Liver (tissue), 9 donors: Measurements from ENCODE around the gene AKNA. TPM values are rescaled to one million over a fixed set of nuclear protein-coding genes. Genes with fewer than 3 reads are reported as not detected.

Experiments
- DNase-seq: peaks from one replicate; pipeline ENCODE4 v3.0.0-alpha.2; 2017; ENCODE audit warnings: low spot score
- H3K27ac ChIP-seq, 2 donors: one replicate each; pipeline ENCODE4 v1.7.0; 2013; ENCODE audit warnings: inconsistent platforms in 2 of 2, low read length in 2 of 2, control low read depth in 1 of 2, low read depth in 1 of 2, mild to moderate bottlenecking in 1 of 2
- H3K27me3 ChIP-seq, 4 donors: one replicate each; pipeline versions ENCODE4 v1.6.1 to v1.7.0; 2013; ENCODE audit warnings: low read length in 3 of 4, inconsistent platforms in 1 of 4, mild to moderate bottlenecking in 1 of 4, moderate library complexity in 1 of 4; ENCODE audit not compliant: control insufficient read depth in 4 of 4, insufficient read depth in 4 of 4
- H3K36me3 ChIP-seq, 4 donors: one replicate each; pipeline versions ENCODE4 v1.6.1 to v1.7.0; 2013; ENCODE audit warnings: low read length in 3 of 4, mild to moderate bottlenecking in 3 of 4, low read depth in 1 of 4, moderate library complexity in 1 of 4; ENCODE audit not compliant: control insufficient read depth in 4 of 4, insufficient read depth in 3 of 4
- H3K4me1 ChIP-seq, 4 donors: one replicate each; pipeline versions ENCODE4 v1.6.1 to v1.7.0; 2013; ENCODE audit warnings: low read length in 3 of 4, mild to moderate bottlenecking in 3 of 4, moderate library complexity in 1 of 4; ENCODE audit not compliant: control insufficient read depth in 4 of 4, insufficient read depth in 4 of 4
- H3K4me3 ChIP-seq, 3 donors: one replicate each; pipeline versions ENCODE4 v1.6.1 to v1.7.0; 2013; ENCODE audit warnings: low read length in 3 of 3, control low read depth in 1 of 3, low read depth in 1 of 3, mild to moderate bottlenecking in 1 of 3
- H3K9ac ChIP-seq, 2 donors: one replicate each; pipeline ENCODE4 v1.7.0; 2013; ENCODE audit warnings: low read length in 2 of 2, mild to moderate bottlenecking in 2 of 2, moderate library complexity in 2 of 2, control low read depth in 1 of 2, low read depth in 1 of 2
- H3K9me3 ChIP-seq, 4 donors: one replicate each; pipeline versions ENCODE4 v1.6.1 to v1.7.0; 2013; ENCODE audit warnings: low read length in 3 of 4; ENCODE audit not compliant: control insufficient read depth in 4 of 4
- EGR1 ChIP-seq, 2 donors: IDR thresholded peaks; 2 replicates each; pipeline ENCODE4 v1.6.1; 2016 to 2018; ENCODE audit warnings: antibody characterized with exemption in 2 of 2, low read depth in 2 of 2
- FOXA2 ChIP-seq: IDR thresholded peaks from 2 replicates; pipeline ENCODE4 v1.6.1; 2016; ENCODE audit warnings: antibody characterized with exemption
- GABPA ChIP-seq, 2 donors: IDR thresholded peaks in 1 of 2; conservative IDR thresholded peaks in 1 of 2; 2 replicates each; pipeline ENCODE4 v1.6.1; 2016; ENCODE audit warnings: antibody characterized with exemption in 2 of 2, mild to moderate bottlenecking in 1 of 2, moderate library complexity in 1 of 2
- HNF4A ChIP-seq, 2 donors: conservative IDR thresholded peaks; 2 replicates each; pipeline ENCODE4 v1.6.1; 2016; ENCODE audit warnings: antibody characterized with exemption in 2 of 2, mild to moderate bottlenecking in 2 of 2
- HNF4G ChIP-seq: IDR thresholded peaks from 2 replicates; pipeline ENCODE4 v1.6.1; 2016; ENCODE audit warnings: antibody characterized with exemption
- NR2F2 ChIP-seq: IDR thresholded peaks from 2 replicates; pipeline ENCODE4 v1.6.1; 2016; ENCODE audit warnings: antibody characterized with exemption
- RXRA ChIP-seq, 2 donors: IDR thresholded peaks; 2 replicates each; pipeline ENCODE4 v1.6.1; 2017 to 2018; ENCODE audit warnings: antibody characterized with exemption in 2 of 2, mild to moderate bottlenecking in 1 of 2
- TAF1 ChIP-seq: conservative IDR thresholded peaks from 2 replicates; pipeline ENCODE4 v1.6.1; 2016; ENCODE audit warnings: antibody characterized with exemption, mild to moderate bottlenecking
- YY1 ChIP-seq: IDR thresholded peaks from 2 replicates; pipeline ENCODE4 v1.6.1; 2016; ENCODE audit warnings: antibody characterized with exemption, mild to moderate bottlenecking
- WGBS: extraction: QIAGEN DNeasy Blood & Tissue Kit; methylation state at CpG from one replicate; pipeline ENCODE4 v1.1.7; 2013; 5-methylcytosine and 5-hydroxymethylcytosine counted together
- polyA plus RNA-seq, 2 donors: library from polyadenylated mRNA; stranded (reverse) in 1 of 2; unstranded in 1 of 2; fragments of 200-250 nt in 1 of 2; fragments of >200 nt in 1 of 2; fragmentation: Nextera tagmentation in 1 of 2; extraction: Ambion mirVana in 1 of 2; gene quantifications; one replicate each; pipeline versions ENCODE4 v1.2.1 to v1.2.3, GENCODE V29; 2013 to 2015
- total RNA-seq, 2 donors: library from RNA; depleted of rRNA; stranded (reverse); fragments of >200 nt; gene quantifications; one replicate each; pipeline ENCODE4 v1.2.3, GENCODE V29; 2014
- TF ChIP-seq, protein P1 (sequence below): IDR thresholded peaks from 2 replicates; pipeline ENCODE4 v1.6.1; 2016; ENCODE audit warnings: antibody characterized with exemption
- TF ChIP-seq, protein P2 (sequence below): IDR thresholded peaks from 2 replicates; pipeline ENCODE4 v1.6.1; 2016; ENCODE audit warnings: antibody characterized with exemption
- TF ChIP-seq, protein P3 (sequence below): IDR thresholded peaks from 2 replicates; pipeline ENCODE4 v1.6.1; 2016; ENCODE audit warnings: antibody characterized with exemption
- TF ChIP-seq, protein P4 (sequence below): IDR thresholded peaks from 2 replicates; pipeline ENCODE4 v1.6.1; 2016; ENCODE audit warnings: antibody characterized with exemption, mild to moderate bottlenecking
- donor health status: healthy.
- donor health status: healthy.
- donor health status: healthy.
- donor health status: healthy.
- donor health status: healthy.

AKNA gene
- total and polyA plus RNA-seq, 4 donors: 4.2 to 31.7 (median 6.9) TPM

DNA sequence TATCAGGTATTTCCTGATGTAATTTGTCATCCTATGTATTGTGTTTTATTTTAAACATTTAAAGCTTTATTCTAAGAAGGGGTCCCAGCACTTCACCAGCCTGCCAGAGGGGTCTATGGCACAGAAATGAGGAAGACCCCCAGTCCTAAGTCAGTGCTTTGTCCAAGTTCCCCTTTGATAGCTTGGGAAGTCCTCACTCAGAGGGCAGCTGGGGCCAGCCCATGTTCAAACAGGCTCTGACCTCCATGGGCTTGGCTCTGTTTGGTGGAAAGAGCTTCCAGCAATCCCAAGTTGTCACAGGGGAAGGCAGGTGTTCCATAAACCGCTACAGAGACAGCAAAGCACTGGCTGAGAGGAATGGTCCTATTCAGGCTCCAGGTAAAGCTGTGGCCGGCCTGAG is 26.6 kb upstream of the AKNA start:
- no peaks in the 10 kb centered on the region for H3K36me3 ChIP-seq
- no peak overlapping the region for H3K27ac ChIP-seq
- TF ChIP-seq, protein P1, sequence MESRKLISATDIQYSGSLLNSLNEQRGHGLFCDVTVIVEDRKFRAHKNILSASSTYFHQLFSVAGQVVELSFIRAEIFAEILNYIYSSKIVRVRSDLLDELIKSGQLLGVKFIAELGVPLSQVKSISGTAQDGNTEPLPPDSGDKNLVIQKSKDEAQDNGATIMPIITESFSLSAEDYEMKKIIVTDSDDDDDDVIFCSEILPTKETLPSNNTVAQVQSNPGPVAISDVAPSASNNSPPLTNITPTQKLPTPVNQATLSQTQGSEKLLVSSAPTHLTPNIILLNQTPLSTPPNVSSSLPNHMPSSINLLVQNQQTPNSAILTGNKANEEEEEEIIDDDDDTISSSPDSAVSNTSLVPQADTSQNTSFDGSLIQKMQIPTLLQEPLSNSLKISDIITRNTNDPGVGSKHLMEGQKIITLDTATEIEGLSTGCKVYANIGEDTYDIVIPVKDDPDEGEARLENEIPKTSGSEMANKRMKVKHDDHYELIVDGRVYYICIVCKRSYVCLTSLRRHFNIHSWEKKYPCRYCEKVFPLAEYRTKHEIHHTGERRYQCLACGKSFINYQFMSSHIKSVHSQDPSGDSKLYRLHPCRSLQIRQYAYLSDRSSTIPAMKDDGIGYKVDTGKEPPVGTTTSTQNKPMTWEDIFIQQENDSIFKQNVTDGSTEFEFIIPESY: no peak
- TF ChIP-seq NR2F2 (no peak), HNF4G (no peak), TAF1 (no peak), EGR1 (IDR thresholded peaks at IDR 0.05; ENCODE audit: low read depth in 2 of 2) (no peak), RXRA (IDR thresholded peaks at IDR 0.05) (no peak), GABPA (IDR thresholded peaks at IDR 0.05 in 1 of 2, conservative IDR thresholded peaks at IDR 0.05 in 1 of 2) (no peak), FOXA2 (no peak), HNF4A (conservative IDR thresholded peaks at IDR 0.05) (no peak)
- TF ChIP-seq, protein P2, sequence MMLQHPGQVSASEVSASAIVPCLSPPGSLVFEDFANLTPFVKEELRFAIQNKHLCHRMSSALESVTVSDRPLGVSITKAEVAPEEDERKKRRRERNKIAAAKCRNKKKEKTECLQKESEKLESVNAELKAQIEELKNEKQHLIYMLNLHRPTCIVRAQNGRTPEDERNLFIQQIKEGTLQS: no peak
- TF ChIP-seq, protein P3, sequence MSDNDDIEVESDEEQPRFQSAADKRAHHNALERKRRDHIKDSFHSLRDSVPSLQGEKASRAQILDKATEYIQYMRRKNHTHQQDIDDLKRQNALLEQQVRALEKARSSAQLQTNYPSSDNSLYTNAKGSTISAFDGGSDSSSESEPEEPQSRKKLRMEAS: no peak
- TF ChIP-seq, protein P4, sequence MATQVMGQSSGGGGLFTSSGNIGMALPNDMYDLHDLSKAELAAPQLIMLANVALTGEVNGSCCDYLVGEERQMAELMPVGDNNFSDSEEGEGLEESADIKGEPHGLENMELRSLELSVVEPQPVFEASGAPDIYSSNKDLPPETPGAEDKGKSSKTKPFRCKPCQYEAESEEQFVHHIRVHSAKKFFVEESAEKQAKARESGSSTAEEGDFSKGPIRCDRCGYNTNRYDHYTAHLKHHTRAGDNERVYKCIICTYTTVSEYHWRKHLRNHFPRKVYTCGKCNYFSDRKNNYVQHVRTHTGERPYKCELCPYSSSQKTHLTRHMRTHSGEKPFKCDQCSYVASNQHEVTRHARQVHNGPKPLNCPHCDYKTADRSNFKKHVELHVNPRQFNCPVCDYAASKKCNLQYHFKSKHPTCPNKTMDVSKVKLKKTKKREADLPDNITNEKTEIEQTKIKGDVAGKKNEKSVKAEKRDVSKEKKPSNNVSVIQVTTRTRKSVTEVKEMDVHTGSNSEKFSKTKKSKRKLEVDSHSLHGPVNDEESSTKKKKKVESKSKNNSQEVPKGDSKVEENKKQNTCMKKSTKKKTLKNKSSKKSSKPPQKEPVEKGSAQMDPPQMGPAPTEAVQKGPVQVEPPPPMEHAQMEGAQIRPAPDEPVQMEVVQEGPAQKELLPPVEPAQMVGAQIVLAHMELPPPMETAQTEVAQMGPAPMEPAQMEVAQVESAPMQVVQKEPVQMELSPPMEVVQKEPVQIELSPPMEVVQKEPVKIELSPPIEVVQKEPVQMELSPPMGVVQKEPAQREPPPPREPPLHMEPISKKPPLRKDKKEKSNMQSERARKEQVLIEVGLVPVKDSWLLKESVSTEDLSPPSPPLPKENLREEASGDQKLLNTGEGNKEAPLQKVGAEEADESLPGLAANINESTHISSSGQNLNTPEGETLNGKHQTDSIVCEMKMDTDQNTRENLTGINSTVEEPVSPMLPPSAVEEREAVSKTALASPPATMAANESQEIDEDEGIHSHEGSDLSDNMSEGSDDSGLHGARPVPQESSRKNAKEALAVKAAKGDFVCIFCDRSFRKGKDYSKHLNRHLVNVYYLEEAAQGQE: no peak
- no peaks in the 10 kb centered on the region for H3K27me3 ChIP-seq
- no peak overlapping the region for H3K4me3 ChIP-seq
- H3K4me1 ChIP-seq: no peaks in the 10 kb centered on the region
- 89% methylated on average over 2 of the region's 2 CpGs for WGBS
- H3K9ac ChIP-seq: no peak overlapping the region
- H3K9me3 ChIP-seq: no peaks in the 10 kb centered on the region
- no peak for DNase-seq

DNA sequence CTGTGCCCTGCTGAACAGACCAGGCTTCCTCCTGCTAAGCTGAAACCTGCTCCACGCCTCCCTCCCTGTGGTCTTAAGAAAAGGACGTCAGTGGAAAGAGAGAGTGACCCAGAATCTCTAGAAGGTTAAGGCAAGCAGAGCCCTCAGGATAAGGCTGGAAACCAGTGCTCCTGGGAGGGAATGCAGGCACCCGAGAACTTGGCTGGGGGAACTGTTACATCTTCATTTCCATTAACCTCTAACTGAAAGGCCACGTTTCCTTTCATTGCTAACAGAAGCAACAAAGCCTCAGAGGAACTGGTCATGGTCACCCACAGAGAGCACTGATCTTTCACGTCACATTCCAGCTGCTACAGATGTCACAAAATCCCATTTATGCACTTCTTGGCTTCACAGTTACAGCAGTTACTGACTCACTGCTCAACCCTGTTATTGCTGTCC is 26.1 kb upstream of the AKNA start:
- WGBS: 77% methylated on average over 5 of the region's 5 CpGs
- no peak overlapping the region for H3K9ac ChIP-seq

More for the DNA sequence above, 26.1 kb upstream of the AKNA start:
- no peak overlapping the region for H3K4me3 ChIP-seq
- H3K4me1 ChIP-seq: no peaks in the 10 kb centered on the region
- no peak overlapping the region for H3K27ac ChIP-seq
- no peak for DNase-seq
- no peak for TF ChIP-seq YY1
- no peaks in the 10 kb centered on the region for H3K9me3 ChIP-seq
- H3K27me3 ChIP-seq: no peaks in the 10 kb centered on the region
- H3K36me3 ChIP-seq: no peaks in the 10 kb centered on the region
